NCI-H774 (cell line): ENCODE results near the gene LPCAT2.

ENCODE experiments used
- DNase-seq: peaks from one replicate; lab custom pipeline; 2025; lab: John Stamatoyannopoulos, UW

Gene LPCAT2

DNA sequence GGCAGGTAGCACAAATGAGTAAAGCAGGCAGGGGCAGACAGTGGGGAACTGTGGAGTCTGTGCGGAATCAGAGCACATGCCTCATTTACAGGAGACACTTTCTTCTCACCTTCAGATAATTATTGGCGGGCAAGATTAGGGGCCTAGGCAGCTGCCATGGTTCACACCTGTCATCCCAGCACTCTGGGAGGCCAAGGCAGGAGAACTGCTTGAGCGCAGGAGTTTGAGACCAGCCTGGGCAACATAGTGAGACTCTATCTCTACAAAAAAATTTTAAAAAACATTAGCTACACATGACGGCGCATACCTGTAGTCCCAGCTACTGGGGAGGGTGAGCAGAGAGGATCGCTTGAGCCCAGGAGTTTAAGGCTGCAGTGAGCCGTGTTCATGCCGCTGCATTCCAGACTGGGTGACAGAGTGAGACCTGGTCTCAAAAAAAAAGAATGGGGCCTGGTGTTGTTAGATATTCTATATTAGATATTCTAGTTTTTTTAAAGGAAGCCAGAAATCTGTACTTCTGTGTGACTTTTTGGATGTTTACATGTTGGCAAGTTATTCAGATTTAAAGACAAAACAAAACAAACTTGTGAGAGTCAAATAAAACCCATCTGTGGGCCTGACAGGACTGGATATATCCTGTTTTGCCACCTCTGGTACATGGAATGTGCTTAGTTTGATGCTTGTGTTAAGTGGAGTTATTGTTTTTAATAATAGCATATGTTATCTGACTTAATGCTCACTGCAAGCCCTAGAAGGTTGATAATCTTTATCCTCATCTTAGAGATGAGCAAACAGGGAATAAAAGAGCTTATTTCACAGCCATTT is 4.9 kb upstream of the LPCAT2 start:
- no peak for DNase-seq

DNA sequence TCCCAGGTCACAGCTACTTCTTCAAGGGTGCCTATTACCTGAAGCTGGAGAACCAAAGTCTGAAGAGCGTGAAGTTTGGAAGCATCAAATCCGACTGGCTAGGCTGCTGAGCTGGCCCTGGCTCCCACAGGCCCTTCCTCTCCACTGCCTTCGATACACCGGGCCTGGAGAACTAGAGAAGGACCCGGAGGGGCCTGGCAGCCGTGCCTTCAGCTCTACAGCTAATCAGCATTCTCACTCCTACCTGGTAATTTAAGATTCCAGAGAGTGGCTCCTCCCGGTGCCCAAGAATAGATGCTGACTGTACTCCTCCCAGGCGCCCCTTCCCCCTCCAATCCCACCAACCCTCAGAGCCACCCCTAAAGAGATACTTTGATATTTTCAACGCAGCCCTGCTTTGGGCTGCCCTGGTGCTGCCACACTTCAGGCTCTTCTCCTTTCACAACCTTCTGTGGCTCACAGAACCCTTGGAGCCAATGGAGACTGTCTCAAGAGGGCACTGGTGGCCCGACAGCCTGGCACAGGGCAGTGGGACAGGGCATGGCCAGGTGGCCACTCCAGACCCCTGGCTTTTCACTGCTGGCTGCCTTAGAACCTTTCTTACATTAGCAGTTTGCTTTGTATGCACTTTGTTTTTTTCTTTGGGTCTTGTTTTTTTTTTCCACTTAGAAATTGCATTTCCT is 3.4 kb upstream of the LPCAT2 start:
- DNase-seq = no peak

DNA sequence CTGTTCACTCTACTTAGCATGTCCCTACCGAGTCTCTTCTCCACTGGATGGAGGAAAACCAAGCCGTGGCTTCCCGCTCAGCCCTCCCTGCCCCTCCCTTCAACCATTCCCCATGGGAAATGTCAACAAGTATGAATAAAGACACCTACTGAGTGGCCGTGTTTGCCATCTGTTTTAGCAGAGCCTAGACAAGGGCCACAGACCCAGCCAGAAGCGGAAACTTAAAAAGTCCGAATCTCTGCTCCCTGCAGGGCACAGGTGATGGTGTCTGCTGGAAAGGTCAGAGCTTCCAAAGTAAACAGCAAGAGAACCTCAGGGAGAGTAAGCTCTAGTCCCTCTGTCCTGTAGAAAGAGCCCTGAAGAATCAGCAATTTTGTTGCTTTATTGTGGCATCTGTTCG is 2.8 kb upstream of the LPCAT2 start:
- peak; percentile 75 for DNase-seq

DNA sequence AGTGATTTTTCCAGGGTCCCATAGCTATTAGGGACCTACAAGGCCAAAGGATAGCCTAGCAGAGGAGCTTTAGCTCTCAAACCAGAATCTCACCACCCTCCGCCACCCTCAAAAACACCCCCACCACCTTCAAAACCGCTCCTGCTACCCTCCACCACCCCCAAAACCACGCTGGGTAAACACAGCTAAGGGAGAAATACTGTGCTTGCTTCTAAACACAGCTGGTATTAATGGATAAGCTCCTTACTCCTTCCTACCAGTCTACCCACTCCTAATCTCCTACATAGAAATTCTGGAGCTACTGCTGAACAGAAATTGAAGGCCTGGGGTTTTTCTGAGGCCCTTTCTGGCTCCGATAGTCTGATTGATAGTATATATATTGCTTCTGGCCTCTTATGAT is 2.2 kb upstream of the LPCAT2 start:
- DNase-seq = no peak

DNA sequence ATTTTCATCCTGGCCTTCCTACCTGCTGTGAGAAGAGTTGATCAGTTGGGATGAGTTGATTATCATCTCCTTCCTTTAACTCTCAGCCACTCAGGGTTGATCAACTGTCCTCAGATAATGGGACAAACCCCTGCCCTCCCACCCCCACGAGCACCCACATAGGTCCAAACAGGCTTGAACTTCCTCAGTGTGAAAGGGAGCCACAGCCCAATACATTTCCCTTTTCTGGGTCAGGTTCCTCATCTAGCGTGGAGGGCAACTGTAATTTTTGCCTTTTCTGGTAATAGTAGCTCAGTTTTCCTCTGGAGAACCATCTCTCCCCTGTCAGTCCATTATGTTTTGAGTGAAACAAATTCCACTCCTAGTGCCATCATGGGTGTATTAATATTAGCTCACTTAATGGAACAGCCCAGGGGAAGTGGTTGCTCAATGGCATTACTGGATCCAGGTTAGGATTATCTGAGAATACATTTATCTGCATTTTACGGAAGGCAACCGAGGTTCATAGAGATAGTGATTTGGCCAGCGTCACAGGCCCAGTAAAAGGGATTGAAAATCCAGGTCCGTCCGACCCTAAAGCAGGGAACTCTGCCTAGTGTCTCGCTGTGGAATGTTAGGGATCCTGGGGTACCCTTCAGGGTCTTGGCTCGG is 476 bp upstream of the LPCAT2 start:
- DNase-seq = no peak

DNA sequence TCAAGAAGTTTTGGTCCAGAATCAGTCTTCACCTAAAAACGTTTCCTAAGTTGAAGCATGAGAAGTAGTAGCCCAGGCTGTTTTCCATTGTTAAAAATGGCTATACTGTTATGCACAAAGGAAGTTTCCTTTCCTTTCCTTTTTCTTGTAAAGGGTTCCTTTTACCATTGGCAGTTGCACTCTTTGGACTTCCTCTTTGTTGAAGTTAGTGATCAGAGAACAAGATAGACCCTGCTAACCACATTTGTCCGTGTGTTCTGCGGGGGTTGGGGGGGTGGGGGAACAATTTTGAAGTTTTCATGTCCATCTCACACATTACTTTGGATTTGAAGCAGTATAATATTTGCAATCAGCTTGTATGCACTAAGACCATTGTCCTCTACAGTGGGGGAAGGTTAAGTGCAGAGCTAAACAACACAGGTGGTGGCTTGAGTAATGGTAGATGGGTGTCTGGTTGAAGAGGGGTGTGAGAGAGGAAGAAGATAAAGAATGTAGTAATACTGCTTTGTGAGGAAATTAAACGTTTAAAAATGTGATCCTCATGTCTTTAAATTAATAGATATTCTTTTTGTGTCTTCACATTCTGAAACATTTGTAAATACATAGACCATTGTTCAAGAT is 1.4 kb downstream of the LPCAT2 start:
- no peak for DNase-seq

DNA sequence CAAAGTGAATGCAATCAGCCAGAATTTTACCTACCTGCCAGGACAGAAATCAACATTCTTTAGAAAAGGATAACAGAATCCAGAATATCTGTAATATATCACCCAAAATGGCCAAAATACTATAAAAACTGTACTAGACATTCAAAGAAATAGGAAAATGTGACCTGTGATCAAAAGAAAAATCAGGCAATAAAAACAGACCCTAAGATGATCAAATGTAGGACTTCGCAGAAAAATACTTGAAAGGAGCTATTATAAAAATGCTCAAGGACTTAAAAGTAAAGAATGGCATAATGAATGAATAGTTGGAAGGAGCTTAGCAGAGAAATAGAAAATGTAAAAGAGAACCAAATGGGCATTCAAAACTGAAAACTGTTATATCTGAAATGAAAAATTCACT is 4.1 kb downstream of the LPCAT2 start:
- no peak for DNase-seq

- no peak for DNase-seq
Observed at GRCh38 chr16:55513616-55514015, 4.7 kb downstream of the LPCAT2 start.

DNA sequence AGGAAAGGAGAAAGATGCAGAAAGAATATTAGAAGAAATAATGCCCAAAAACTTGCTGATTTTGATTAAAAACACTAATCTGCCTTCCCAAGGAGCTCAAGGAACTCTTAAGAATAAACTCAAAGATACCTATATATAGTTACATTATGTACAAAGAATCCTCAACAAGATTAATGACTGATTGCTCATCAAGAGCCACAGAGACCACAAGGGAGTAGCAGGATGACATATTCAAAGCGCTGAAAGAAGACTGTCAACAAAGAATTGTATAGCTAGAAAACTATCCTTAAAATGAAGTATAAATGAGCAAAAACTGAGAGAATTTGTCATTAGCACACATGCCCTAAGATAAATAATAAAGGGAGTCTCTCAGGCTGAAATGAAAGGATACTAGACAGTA is 6.2 kb downstream of the LPCAT2 start:
- no peak for DNase-seq

- no peak for DNase-seq
Observed at GRCh38 chr16:55521792-55522191, 12.9 kb downstream of the LPCAT2 start.

DNA sequence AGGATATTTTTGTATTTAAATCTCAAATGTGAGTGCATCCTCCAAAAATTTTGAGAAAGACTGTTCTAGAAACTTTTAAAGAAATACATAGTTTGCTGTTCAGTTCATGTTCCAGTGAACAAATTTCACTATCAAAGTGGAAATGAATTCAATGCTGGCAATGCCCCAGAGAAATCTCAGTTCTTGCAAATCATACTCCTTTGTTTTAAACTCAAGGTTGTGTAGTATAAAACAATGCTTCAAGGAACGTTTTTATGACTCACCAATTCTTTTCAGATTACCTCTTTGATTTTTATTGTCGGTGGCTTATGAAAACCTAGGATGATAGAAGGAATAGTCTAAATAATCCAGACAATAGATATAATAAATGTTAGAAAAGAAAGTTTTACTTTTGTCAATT is 17.6 kb downstream of the LPCAT2 start:
- DNase-seq = no peak

DNA sequence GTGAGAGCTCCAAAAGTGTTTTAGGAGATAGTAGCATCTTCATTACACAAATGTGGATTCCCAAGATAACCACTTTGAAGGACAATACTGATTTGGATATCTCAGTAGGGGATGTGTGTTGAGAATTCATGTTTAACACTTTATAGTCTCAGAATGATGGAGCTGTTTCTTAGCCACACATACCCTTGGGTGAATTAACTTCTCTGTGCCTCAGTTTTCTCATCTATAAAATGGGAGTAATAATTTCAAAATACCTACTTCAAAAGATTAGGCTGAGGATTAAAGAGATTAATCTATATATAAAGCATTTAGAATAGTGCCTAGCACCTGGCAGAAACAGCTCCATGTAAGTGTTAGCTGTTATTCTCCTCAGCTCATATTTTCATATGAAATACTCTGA is 19.0 kb downstream of the LPCAT2 start:
- DNase-seq = no peak

DNA sequence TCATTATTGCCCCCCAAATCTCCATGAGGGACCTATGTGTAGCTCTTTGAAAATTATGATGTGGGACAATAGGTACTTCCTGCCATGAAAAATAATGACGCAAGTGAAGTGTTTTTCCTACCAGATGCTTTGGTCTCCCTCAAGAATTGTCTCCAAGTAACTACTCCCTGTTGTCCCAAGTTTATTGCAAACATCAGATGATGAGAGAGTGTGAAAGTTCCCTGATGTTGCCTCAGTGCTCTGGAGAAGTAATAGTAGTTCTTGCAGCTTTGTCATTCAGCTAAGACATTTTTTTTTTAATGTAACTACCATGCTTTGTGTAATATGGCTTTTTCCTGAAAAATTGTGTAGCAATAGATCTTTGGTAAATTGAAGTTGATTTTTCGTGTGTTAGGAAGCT is 20.1 kb downstream of the LPCAT2 start:
- no peak for DNase-seq

- no peak for DNase-seq
Observed at GRCh38 chr16:55530316-55530856, 21.5 kb downstream of the LPCAT2 start.

GRCh38 chr16:55532227-55532626 is 23.4 kb downstream of the LPCAT2 start:
- no peak for DNase-seq

- DNase-seq = no peak
Observed at GRCh38 chr16:55534756-55535155, 25.9 kb downstream of the LPCAT2 start.

DNA sequence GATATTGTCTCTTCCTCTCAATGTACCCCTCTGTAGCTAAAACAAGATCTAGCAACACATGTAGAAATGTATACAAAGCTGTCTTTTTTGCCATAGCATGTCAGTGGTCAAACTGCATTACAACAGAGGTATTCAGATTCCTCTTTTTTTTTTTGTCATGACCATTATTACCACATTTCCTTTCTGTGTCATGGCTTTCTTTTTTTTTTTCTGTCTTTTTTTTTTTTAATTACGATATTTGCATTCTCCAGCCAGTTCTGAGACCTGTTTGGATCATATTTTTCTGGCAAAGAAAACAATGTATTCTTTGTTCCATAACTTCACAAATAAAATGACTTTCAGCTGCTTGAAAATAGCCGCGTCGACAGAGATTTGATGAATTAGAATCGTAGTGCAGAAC is 30.2 kb downstream of the LPCAT2 start:
- DNase-seq = no peak

GRCh38 chr16:55539488-55539887 is 30.6 kb downstream of the LPCAT2 start:
- no peak for DNase-seq

GRCh38 chr16:55540221-55540620 is 31.3 kb downstream of the LPCAT2 start:
- no peak for DNase-seq

GRCh38 chr16:55542459-55543082 is 33.7 kb downstream of the LPCAT2 start:
- DNase-seq = no peak

GRCh38 chr16:55543472-55543871 is 34.6 kb downstream of the LPCAT2 start:
- DNase-seq = no peak

GRCh38 chr16:55552621-55553020 is 43.7 kb downstream of the LPCAT2 start:
- DNase-seq = no peak
